GM23338 (cell line): ENCODE results near the gene SRMS. TPM values are rescaled to one million over a fixed set of nuclear protein-coding genes. Genes with fewer than 3 reads are reported as not detected.

Source experiments
- ATAC-seq: fragments of 200-7000 bp; cut with Tn5 transposase; 3 replicates; pipeline ENCODE4 v1.9.1; 2020
- DNase-seq: peaks from one replicate; pipeline ENCODE4 v3.0.0-alpha.2; 2015; ENCODE audit warnings: low spot score
- H2AFZ ChIP-seq: fragments of 200-600 bp; sonication (generic); 2 replicates; pipeline ENCODE4 v1.8.0; 2016; ENCODE audit warnings: antibody characterized with exemption, mild to moderate bottlenecking, moderate library complexity
- H3F3A ChIP-seq: fragments of 200-600 bp; sonication (generic); replicated peaks from 2 replicates; pipeline ENCODE4 v1.8.0; 2017; ENCODE audit warnings: antibody characterized with exemption, mixed run types, low read depth
- H3K27ac ChIP-seq: fragments of 200-600 bp; sonication (generic); 2 replicates; pipeline ENCODE4 v1.6.1; 2016; ENCODE audit warnings: low read depth
- H3K27me3 ChIP-seq: fragments of 200-600 bp; sonication (generic); 2 replicates; pipeline ENCODE4 v1.8.0; 2016; ENCODE audit warnings: mild to moderate bottlenecking, mixed run types, moderate library complexity; ENCODE audit not compliant: insufficient read depth
- H3K36me3 ChIP-seq: fragments of 200-600 bp; sonication (generic); 2 replicates; pipeline ENCODE4 v1.8.0; 2016; ENCODE audit warnings: mild to moderate bottlenecking; ENCODE audit not compliant: insufficient read depth
- H3K4me1 ChIP-seq: fragments of 200-600 bp; sonication (generic); 2 replicates; pipeline ENCODE4 v1.8.0; 2016; ENCODE audit warnings: mild to moderate bottlenecking, moderate library complexity; ENCODE audit not compliant: insufficient read depth
- H3K4me2 ChIP-seq: fragments of 200-600 bp; sonication (generic); 2 replicates; pipeline ENCODE4 v1.7.1; 2017; ENCODE audit warnings: mixed run types
- H3K4me3 ChIP-seq: fragments of 200-600 bp; sonication (generic); 2 replicates; pipeline ENCODE4 v1.6.1; 2016; ENCODE audit warnings: mixed run types
- H3K79me2 ChIP-seq: fragments of 200-600 bp; sonication (generic); replicated peaks from 2 replicates; pipeline ENCODE4 v1.8.0; 2017; ENCODE audit warnings: mild to moderate bottlenecking; ENCODE audit not compliant: insufficient read depth
- H3K9me2 ChIP-seq: fragments of 200-600 bp; sonication (generic); 2 replicates; pipeline ENCODE4 v1.8.0; 2017; ENCODE audit not compliant: insufficient read depth
- H4K20me1 ChIP-seq: fragments of 200-600 bp; sonication (generic); replicated peaks from 2 replicates; pipeline ENCODE4 v1.8.0; 2017; ENCODE audit warnings: mild to moderate bottlenecking; ENCODE audit not compliant: insufficient read depth
- H3K27ac Mint-ChIP-seq: 2 replicates; pipeline ENCODE4 v1.8.0; 2020; ENCODE audit warnings: inconsistent platforms, mild to moderate bottlenecking, moderate library complexity, mixed read lengths
- H3K27me3 Mint-ChIP-seq: 3 replicates; pipeline ENCODE4 v1.8.0; 2022; ENCODE audit warnings: low read depth, mild to moderate bottlenecking, moderate library complexity, mixed read lengths, inconsistent platforms; ENCODE audit not compliant: insufficient read depth, poor library complexity
- H3K36me3 Mint-ChIP-seq: 3 replicates; pipeline ENCODE4 v1.8.0; 2021; ENCODE audit warnings: low read depth, mild to moderate bottlenecking, inconsistent platforms, moderate library complexity, mixed read lengths
- H3K4me1 Mint-ChIP-seq: 3 replicates; pipeline ENCODE4 v1.8.0; 2020; ENCODE audit warnings: mild to moderate bottlenecking, inconsistent platforms, mixed read lengths
- H3K4me3 Mint-ChIP-seq: 3 replicates; pipeline ENCODE4 v1.8.0; 2021; ENCODE audit warnings: moderate library complexity, mild to moderate bottlenecking, inconsistent platforms, mixed read lengths
- H3K9me3 Mint-ChIP-seq: 3 replicates; pipeline ENCODE4 v1.8.0; 2020; ENCODE audit warnings: moderate library complexity, mild to moderate bottlenecking, inconsistent platforms, mixed read lengths
- CREB1 ChIP-seq: fragments of 250-450 bp; sonication (Bioruptor Pico); IDR thresholded peaks from 2 replicates; pipeline ENCODE4 v1.5.0; 2020; ENCODE audit warnings: low read depth, mild to moderate bottlenecking, moderate library complexity
- CTCF ChIP-seq, 2 experiments: fragments of 200-600 bp in 1 of 2; sonication (generic) in 1 of 2; conservative IDR thresholded peaks; 2 replicates each; pipeline versions ENCODE4 v1.5.1 to v1.6.1; 2016 to 2017; ENCODE audit warnings: antibody characterized with exemption in 2 of 2, low read depth in 2 of 2, mild to moderate bottlenecking in 2 of 2, moderate library complexity in 1 of 2
- EZH2 ChIP-seq: fragments of 200-600 bp; sonication (generic); IDR thresholded peaks from one replicate; pipeline ENCODE4 v1.8.0; 2017; ENCODE audit warnings: antibody characterized with exemption, mild to moderate bottlenecking, low read depth; ENCODE audit not compliant: unreplicated experiment
- EZH2phosphoT487 ChIP-seq: fragments of 200-600 bp; sonication (generic); IDR thresholded peaks from one replicate; pipeline ENCODE4 v1.8.1; 2018; ENCODE audit warnings: antibody characterized with exemption; ENCODE audit not compliant: unreplicated experiment
- JUNB ChIP-seq: IDR thresholded peaks from one replicate; pipeline ENCODE4 v1.6.1; 2016; ENCODE audit warnings: antibody characterized with exemption; ENCODE audit not compliant: unreplicated experiment
- NANOG ChIP-seq: IDR thresholded peaks from 2 replicates; pipeline ENCODE4 v1.6.1; 2016; ENCODE audit warnings: antibody characterized with exemption, borderline replicate concordance
- POLR2AphosphoS5 ChIP-seq: IDR thresholded peaks from 2 replicates; pipeline ENCODE4 v1.6.1; 2016; ENCODE audit warnings: antibody characterized with exemption, low read depth
- REST ChIP-seq: IDR thresholded peaks from one replicate; pipeline ENCODE4 v1.6.1; 2018; ENCODE audit warnings: antibody characterized with exemption; ENCODE audit not compliant: unreplicated experiment
- STAT1 ChIP-seq: IDR thresholded peaks from one replicate; pipeline ENCODE4 v1.6.1; 2016; ENCODE audit warnings: antibody characterized with exemption; ENCODE audit not compliant: unreplicated experiment
- ZNF114 ChIP-seq: fragments of 250-450 bp; sonication (Bioruptor Pico); IDR thresholded peaks from 2 replicates; pipeline ENCODE4 v1.5.0; 2020; ENCODE audit warnings: mild to moderate bottlenecking, moderate library complexity
- ZNF331 ChIP-seq: fragments of 250-450 bp; sonication (Bioruptor Pico); IDR thresholded peaks from 2 replicates; pipeline ENCODE4 v1.5.0; 2020; ENCODE audit warnings: low read depth, mild to moderate bottlenecking, moderate library complexity
- ZNF462 ChIP-seq: fragments of 250-450 bp; sonication (Bioruptor Pico); IDR thresholded peaks from 2 replicates; pipeline ENCODE4 v1.5.0; 2020; ENCODE audit warnings: mild to moderate bottlenecking, moderate library complexity
- polyA plus RNA-seq: library from polyadenylated mRNA; unstranded; fragments of >200 nt; fragmentation: Nextera tagmentation; extraction: Ambion mirVana; gene quantifications from 2 replicates; pipeline ENCODE4 v1.2.1, GENCODE V29; 2016
- total RNA-seq: library from RNA; depleted of rRNA; stranded (reverse); fragments of >200 nt; shearing (Covaris generic); gene quantifications from 2 replicates; pipeline ENCODE4 v1.2.3, GENCODE V29; 2014
- TF ChIP-seq, protein P1 (sequence below): IDR thresholded peaks from 2 replicates; pipeline ENCODE4 v1.6.1; 2016; ENCODE audit warnings: antibody characterized with exemption

SRMS gene
- total and polyA plus RNA-seq, 2 experiments from 2014 or later, result 0.23 to 0.59 TPM

DNA sequence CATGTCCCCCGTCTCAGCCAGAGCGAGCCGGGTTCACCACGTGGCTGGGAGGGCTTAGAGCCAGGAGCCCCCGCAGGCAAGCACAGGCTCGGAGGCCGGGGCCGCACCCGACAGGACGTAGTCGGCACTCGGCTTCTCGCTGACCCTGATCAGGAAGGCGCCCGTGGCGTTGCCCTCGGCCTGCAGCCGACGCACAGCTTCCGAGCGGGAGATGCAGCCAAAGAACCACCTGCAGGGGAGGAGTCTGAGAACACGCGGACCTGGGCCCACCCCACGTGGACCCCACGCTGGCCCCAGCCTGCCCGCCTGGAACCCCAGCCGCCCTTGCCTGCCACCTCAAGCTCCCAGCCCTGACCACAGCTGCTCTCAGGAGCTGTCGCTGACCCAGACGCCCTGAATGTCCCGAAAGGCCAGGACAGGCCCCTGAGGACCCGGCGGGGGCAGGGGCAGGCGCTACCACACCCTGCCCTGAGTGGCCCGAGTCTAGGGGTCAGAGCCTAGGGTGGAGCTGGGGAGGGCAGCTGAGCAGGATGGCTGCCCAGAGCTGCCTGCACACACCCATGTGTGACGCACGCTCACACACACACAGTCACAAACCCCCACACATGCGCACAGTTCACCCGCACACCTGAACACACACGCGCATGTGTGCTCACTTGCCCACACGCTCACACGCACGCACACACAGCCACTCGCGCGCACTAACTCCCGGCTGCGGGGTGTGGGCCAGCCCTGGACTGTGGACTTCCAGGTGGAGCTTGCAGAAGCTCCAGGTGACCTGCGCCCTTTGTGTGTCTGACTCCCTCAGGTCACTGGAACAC is 12.5 kb downstream of the SRMS start:
- no peak overlapping the region for H3K4me3 Mint-ChIP-seq
- H3K4me1 Mint-ChIP-seq, result peaks cover 5% of the 10 kb centered on the region; the same call in 2 of the 3 replicates
- Histone ChIP-seq H3K27me3 (no peaks in the 10 kb centered on the region), H3K36me3 (no peaks in the 10 kb centered on the region), H3K27ac (no peak overlapping the region), H3K4me2 (no peak overlapping the region), H3K4me1 (no peaks in the 10 kb centered on the region), H3F3A (peaks cover 7% of the 10 kb centered on the region; the same call in 1 of the 2 replicates), H4K20me1 (no peaks in the 10 kb centered on the region), H3K4me3 (no peak overlapping the region), H3K9me2 (no peaks in the 10 kb centered on the region), H3K79me2 (no peaks in the 10 kb centered on the region), H2AFZ (0 out of 2 replicates have a peak overlapping the region, but pooled peaks have one; percentile 32)
- H3K27me3 Mint-ChIP-seq, result peaks cover 10% of the 10 kb centered on the region
- ATAC-seq (no peak; the same call in 2 of the 3 replicates), DNase-seq (no peak)
- H3K27ac Mint-ChIP-seq, result peak overlapping the region; percentile 77
- no peaks in the 10 kb centered on the region for H3K36me3 Mint-ChIP-seq
- H3K9me3 Mint-ChIP-seq, result no peaks in the 10 kb centered on the region
- TF ChIP-seq ZNF331 (CRISPR knock-in tag) (no peak), ZNF462 (CRISPR knock-in tag) (no peak), POLR2AphosphoS5 (no peak), CREB1 (CRISPR knock-in tag) (no peak), JUNB (no peak), EZH2 (no peak), REST (no peak), EZH2phosphoT487 (no peak), ZNF114 (CRISPR knock-in tag) (no peak), CTCF (conservative IDR thresholded peaks at IDR 0.05; ENCODE audit: low read depth in 2 of 2) (no peak), STAT1 (no peak), NANOG (no peak)
- TF ChIP-seq, protein P1, sequence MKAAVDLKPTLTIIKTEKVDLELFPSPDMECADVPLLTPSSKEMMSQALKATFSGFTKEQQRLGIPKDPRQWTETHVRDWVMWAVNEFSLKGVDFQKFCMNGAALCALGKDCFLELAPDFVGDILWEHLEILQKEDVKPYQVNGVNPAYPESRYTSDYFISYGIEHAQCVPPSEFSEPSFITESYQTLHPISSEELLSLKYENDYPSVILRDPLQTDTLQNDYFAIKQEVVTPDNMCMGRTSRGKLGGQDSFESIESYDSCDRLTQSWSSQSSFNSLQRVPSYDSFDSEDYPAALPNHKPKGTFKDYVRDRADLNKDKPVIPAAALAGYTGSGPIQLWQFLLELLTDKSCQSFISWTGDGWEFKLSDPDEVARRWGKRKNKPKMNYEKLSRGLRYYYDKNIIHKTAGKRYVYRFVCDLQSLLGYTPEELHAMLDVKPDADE, result no peak
